ENCODE measurements around the gene ARHGEF17. TPM values are rescaled to one million over a fixed set of nuclear protein-coding genes. Genes with fewer than 3 reads are reported as not detected.

Gene ARHGEF17, protein sequence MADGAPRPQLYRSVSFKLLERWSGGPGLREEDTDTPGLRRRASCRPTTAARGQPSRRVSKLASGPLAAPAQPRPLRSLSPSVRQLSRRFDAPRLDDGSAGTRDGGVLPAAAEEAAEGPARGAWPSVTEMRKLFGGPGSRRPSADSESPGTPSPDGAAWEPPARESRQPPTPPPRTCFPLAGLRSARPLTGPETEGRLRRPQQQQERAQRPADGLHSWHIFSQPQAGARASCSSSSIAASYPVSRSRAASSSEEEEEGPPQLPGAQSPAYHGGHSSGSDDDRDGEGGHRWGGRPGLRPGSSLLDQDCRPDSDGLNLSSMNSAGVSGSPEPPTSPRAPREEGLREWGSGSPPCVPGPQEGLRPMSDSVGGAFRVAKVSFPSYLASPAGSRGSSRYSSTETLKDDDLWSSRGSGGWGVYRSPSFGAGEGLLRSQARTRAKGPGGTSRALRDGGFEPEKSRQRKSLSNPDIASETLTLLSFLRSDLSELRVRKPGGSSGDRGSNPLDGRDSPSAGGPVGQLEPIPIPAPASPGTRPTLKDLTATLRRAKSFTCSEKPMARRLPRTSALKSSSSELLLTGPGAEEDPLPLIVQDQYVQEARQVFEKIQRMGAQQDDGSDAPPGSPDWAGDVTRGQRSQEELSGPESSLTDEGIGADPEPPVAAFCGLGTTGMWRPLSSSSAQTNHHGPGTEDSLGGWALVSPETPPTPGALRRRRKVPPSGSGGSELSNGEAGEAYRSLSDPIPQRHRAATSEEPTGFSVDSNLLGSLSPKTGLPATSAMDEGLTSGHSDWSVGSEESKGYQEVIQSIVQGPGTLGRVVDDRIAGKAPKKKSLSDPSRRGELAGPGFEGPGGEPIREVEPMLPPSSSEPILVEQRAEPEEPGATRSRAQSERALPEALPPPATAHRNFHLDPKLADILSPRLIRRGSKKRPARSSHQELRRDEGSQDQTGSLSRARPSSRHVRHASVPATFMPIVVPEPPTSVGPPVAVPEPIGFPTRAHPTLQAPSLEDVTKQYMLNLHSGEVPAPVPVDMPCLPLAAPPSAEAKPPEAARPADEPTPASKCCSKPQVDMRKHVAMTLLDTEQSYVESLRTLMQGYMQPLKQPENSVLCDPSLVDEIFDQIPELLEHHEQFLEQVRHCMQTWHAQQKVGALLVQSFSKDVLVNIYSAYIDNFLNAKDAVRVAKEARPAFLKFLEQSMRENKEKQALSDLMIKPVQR (N-terminal part only)
- 52.0 TPM for total RNA-seq
- long read RNA-seq, full-length matches to known transcripts = 7 of 42 reads
- long read RNA-seq, partial matches to known transcripts = 32 of 42 reads
- long read RNA-seq, other reads (novel, unspliced or antisense) = 3 of 42 reads

DNA sequence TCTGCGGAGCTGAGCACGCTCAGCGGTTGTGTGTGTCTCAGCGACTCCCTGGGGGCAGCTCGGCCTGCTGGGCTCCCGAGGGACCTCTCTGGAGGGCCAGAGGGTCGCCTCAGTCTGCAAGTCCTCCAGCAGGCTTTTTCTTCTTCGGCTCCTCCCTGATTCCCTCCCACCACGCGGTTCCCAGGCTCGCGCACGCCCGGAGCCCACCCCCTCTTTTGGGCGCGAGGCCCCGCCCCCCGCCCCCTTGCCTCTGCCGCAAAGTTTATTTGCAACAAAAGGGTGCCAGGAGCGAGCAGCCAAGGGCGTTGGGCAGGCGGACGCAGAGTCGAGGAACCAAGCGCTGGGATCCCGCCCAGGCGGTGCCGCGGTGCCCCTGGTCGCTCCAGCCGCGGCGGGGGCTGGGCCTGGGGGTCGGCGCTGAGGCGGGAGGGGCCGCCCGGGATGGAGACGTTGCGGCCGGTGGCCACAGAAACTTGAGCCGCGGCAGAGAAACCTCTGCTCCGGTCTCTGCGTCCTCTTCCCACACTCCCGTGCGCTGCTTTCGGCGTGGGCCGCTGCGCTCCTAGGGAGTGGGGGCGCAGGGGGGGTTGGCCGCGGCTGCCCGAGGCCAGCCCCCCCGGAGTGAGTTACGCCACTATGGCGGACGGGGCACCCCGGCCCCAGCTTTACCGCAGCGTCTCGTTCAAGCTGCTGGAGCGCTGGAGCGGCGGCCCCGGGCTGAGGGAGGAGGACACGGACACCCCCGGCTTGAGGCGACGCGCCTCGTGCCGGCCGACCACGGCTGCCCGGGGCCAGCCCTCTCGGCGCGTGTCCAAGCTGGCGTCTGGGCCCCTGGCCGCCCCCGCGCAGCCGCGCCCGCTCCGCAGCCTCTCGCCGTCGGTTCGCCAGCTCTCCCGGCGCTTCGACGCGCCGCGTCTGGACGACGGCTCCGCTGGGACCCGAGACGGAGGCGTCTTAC is at the start of gene ARHGEF17:
ARHGEF17 (plus strand) TSS at position 274 of the 958 bp plus-strand sequence; CDS start at position 637, 363 bp downstream.
- ATAC-seq (peak; percentile 56), DNase-seq (peak; percentile 86)
- intact Hi-C loops (cut with micrococcal nuclease) = no loop called here

DNA sequence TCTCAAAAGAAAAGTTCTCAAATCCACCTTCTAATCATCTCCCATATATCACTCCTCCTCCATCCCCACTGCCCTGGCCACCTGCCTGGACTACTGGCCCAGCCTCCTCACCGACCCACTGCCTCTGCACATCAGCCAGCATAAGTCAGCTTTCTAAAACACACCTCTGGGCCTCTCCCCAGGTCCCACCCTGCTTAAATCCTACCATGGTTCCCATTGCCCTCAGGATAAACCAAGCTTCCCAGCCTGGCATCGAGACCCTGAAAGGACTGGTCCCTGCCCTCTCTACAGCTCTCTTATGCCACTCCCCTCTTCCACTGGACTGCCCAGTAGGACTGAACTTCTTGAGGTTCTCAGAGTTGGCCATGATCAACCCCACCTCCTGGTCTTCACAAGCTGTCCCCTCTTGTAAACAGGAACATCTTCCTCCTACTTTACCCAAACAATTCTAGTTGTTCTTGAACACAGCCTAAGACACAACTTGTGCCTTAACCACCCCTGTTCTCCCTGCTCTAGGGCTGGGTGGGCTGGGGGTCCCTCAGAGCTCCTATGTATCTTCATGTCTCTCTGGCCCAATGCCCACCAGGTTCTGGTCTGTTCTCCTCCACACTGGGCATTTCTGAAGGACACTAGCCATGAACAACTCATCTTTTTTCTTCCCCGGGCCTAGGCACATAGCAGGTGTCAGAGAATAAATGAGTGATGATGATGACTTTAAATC is 48.5 kb upstream of the ARHGEF17 start:
- no peak for ATAC-seq
- intact Hi-C loops (cut with micrococcal nuclease) = no loop called here
- no peak for DNase-seq

DNA sequence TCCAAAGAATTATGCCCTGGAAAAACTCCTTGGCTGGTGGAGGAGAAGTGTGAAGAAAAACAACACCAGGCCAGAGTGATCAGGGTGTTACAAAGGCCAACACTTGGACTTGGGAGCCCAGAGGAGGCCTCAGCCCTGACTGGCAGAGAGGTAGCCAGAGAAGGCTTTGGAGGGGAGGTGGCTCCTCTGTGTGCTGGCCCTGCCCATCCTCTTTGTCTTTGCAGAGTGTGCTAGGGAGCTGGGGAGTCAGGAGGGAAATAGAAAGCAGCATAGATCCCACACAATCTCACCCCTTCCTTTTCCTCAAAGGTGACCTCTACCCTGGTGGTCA is 48.0 kb upstream of the ARHGEF17 start:
- ATAC-seq (no peak), DNase-seq (no peak)
- intact Hi-C loops (cut with micrococcal nuclease) = no loop called here

DNA sequence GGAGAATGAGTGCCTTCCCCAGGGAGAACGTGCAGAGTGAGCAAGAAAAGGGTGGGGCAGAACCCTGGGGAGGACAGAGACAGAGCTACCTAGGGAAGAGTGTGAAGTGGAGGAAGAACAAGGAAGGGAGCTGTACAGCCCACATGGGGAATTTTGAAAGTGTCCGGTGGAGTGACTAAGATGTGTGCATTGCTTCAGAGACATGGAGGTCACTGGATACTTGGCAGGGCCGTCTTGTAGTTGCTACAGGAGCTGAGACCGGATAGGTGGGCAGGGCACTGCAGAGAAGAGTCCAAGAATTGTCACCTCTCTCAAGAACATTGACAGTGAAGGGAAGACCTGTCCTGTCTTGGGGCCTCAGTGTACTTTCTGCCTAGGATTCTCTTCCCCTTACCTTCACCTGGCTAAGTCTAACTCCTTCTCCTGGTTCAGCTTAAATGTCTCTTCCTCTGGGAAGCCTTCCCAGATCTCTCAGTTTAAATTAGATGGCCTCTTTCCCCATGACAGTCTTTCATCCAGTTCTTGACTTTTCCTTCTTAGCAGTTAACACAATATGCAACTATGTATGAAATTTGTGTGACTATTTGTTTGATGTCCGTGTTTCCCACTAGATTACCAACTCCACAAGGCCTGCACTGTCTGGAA is 45.1 kb upstream of the ARHGEF17 start:
- intact Hi-C loops (cut with micrococcal nuclease) = no loop called here
- ATAC-seq (no peak), DNase-seq (no peak)

DNA sequence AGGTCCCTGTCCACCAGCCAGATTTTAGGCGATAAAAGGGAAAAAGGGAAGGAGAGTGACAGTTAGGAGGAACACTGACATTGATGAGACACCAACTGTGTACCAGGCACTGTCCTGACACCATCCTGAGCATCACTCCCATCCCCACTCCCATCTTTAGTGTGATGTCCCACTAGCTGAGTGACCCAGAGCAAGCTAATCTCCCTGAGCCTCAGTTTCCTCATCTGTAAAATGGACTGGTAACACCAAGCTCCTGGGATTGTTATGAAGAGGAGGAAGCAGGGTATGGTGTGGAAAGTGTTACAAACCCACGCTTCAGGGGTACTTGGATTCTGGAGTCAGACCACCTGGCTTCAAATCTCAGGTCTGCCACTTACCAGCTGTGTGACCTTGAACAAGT is 44.4 kb upstream of the ARHGEF17 start:
- DNase-seq (no peak), ATAC-seq (no peak)
- intact Hi-C loops (cut with micrococcal nuclease) = no loop called here

DNA sequence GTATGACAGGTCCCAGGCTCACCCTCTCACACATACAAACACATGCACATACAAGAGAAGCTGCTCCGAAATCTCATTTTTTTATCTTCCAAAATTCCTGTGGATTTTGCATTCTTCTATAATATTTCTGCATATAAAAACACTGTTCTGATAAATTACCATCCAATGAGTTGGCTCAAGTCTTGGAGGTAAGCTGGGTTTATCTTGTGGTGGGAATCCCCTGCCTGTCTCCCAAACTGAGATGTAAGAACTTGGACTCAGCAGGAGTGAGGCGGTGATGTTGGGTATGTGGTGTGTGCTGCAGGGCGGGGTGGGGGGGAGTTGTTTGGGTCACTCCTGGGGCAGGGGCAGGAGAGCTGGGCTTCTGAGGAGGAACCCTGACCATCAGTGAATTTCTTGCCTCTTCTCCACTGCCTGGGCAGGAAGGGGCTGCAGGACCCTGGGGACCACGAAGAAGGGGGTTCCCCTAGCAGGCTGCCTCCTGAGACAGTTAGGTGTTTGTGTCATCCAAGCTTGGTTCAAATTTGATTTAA is 42.7 kb upstream of the ARHGEF17 start:
- DNase-seq (no peak), ATAC-seq (peak; percentile 24)
- intact Hi-C loops (cut with micrococcal nuclease) = no loop called here

DNA sequence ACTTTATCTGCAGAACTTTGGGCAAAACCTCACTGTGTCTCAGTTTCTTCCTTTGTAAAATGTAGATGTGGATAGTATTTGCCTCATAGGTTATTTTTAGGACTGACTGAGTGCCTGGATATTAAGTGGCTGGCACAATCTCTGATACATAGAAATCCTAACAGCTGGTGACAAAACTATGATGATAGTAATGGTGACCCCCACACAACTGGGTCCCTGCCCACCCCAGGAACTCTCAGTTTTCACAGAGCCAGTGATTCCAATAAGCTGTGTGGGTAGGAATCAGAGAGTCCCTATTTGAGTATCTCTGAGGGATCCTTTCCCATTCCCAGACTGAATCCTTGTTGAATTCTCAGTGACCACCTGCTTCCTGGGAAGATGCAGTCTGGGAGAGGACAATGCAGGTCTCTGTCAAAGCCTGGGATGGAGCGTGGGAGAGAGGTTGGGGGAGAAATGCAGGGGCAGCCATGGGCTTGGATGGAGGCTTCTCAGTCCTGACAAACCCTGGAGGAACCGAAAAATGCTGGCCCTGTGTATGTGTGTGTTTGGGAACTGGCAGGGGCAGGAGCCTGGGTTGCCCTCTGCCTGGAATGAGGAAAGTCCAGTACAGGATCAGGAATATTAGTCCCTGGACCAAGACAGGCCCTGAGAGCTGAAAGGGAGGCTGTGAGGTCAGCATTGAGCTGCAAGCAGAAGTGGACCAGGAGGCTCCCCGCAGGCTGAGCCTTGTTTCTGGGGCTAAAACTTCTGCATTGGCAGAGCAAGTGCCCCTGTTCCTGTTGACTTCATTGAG is 42.0 kb upstream of the ARHGEF17 start:
- intact Hi-C loops (cut with micrococcal nuclease) = no loop called here
- ATAC-seq (peak; percentile 69), DNase-seq (no peak)

DNA sequence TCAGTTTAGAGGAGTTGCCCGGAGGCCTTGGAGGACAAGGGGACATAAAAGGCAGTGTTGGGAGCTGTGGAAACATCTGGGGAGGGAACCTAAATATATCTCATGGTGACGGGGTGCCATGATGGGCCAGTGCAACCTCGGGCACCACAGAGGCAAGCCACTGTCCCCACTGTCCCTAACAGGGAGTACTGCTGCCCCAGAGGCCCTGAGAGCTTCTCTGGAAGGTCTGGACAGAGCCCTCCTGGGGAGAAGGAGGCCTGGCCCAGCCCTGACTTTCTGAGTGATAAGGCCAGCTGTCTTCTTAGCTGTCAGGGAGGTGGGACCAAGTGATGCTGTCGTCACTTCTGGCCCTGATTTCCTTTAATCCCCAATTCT is 41.4 kb upstream of the ARHGEF17 start:
- ATAC-seq (peak; percentile 17), DNase-seq (no peak)
- intact Hi-C loops (cut with micrococcal nuclease) = no loop called here

DNA sequence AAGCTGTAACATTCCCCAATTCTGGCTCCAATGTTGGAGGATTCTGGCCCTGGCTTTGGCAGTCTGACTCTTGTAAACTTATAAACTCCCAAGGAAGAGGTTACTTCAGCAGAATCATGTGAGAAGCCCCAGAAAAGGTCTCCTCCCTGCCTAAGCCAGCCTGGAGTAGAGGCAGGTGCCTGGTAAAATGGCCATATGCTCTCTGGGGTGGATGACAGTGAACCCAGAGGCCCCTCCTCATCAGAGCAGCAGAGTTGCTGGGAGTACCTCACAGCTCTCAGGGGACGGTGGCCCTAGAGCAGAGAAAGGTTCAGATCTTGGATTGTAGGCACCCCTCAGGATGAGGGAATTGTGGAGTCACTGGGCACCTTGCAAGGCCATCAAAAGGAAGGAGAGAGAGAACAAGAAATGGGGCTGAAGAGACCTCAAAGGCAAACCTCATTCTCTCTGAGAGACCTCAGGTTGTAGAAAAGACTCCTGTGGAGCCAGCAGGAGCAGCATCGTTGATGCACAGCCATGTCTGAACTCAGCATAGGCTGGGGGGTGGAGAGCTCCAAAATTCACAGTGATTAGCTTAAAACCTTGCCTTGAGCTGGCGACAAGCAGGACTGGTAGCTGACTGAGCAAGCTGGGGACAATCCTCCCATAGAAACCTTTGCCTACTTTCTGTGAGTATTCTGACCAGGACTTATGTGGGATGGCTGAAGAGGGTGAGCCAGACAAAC is 40.8 kb upstream of the ARHGEF17 start:
- no peak for ATAC-seq
- no peak for DNase-seq
- intact Hi-C loops (cut with micrococcal nuclease) = no loop called here

DNA sequence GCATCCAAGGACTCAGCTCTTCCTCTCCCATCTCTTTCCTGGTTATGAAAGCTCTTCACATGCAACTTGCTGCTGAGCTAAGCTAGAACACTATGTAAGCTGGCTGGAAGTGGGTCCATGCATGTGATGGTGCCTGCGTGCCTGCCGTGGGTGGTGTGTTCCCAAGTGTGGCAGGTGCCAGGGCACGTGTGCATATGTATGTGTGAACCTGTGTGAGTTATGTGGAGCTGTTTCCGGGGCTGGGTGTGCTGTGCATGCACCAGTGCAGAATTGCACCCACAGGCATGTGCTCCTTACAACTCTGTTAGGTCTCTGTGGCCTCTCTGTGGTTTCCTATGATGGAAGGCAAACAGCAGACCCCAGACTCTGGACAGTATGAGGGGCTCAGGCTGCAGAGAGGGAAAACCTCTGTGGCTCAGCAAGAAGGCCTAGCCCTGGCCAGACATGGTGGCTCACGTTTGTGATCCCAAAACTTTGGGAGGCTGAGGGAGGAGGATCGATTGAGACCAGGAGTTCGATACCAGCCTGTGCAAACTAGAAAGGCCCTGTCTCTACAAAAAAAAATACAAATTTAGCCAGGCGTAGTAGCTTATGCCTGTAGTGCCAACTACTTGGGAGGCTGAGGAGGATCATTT is 40.1 kb upstream of the ARHGEF17 start:
- intact Hi-C loops (cut with micrococcal nuclease) = no loop called here
- ATAC-seq (no peak), DNase-seq (no peak)

DNA sequence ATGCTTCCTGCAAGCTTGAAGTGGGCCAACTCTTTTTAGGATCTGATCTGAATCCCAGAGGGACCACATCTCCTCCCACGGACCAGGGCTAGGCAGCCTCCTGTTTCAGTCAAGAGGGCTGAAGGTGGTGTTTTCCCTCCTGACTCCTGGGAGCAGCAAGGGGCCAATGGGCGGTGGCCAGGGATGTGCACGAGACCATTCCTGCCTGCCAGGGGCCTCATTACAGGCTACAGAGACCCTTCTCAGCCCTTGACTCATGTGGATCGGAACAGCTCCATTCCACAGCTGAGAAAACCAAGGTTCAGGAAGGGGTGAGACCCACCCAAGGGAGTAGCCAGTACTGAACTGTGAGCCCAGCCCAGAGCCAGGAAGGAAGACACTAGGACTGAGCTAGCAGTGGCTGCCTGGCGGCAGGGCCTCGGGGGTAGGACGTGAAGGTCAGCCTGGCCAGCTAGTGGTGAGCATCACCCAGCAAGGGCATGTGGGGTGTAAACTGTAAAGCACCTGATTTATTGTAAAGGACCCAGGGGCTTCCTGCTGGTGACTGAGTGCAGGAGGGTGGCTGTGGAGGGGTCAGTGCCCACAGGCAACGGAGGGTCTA is 39.3 kb upstream of the ARHGEF17 start:
- ATAC-seq = no peak
- intact Hi-C loops (cut with micrococcal nuclease) = no loop called here
- no peak for DNase-seq

DNA sequence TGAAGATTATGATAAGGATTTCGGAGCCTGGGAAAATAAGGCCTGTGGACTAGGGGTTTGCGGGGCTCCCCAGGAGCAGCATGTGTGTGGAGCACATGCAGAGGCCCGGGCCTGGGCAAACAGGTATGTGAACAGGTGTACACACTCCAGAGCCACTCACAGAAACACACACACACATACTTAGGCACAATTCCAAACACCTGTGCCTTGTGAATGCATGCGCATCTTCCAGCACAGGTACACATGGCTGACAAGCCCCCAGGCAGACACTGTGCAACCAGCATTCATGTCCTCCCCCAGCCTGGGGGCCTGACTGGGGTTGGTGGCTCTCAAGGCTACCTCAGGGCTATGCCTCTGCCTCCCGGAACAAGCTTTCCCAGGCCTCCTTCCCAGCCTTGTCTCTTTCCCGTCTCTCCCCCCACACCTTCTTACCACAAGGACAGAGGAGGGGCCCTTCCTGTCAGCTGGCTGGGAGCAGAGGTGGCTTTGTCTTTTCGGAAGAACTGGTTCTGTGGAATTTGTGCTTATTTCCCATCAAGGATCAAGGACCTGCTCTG is 38.5 kb upstream of the ARHGEF17 start:
- intact Hi-C loops (cut with micrococcal nuclease) = no loop called here

DNA sequence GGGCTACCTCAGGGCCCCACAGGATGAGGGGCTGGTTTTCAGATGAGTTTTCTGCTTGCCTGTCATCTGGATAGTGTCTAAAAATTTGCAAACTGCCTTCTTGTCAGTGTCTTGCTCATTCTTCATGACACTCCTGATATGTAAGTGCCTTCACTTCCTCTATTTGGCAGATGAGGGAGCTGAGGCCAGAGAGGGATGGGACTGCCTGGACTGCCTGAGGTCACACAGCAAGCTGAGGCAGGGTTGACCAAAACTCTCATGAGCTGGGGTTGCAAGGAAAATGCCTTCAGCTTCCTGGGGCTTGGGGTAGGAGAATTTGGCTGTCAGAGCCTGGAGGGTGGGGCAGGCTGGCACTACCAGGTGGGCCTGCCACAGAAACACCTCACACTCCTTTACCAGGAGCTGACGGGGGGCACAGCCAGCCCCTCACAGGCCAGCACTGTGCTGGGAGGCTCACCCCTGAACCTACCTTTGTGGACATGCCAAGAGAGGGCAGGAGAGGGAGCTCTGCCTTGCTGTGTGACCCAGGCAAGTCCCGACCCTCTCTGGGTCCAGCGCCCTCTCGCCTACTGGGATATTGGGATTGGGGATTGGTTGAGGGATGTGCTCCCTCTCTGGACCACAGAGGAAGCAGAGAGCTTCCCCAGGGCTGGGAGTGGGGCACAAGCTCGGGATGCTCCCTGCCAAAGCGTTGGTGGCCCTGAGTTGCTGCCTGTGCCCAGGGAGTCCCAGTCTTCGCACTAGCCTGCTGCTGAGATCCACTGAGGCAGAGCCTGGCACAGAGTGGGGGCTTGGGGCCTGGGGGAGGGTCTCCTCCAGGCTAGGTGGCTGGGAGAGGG is 37.8 kb upstream of the ARHGEF17 start:
- intact Hi-C loops (cut with micrococcal nuclease) = no loop called here
- DNase-seq = no peak

More for the DNA sequence above, 38.5 kb upstream of the ARHGEF17 start:
- DNase-seq = no peak
- no peak for ATAC-seq

More for the DNA sequence above, 37.8 kb upstream of the ARHGEF17 start:
- no peak for ATAC-seq
